GOT3 (cell line): Measurements from ENCODE around the gene CTSL.

Experiments
- DNase-seq: peaks from one replicate; lab custom pipeline; 2025; ENCODE audit warnings: mixed read lengths; lab: John Stamatoyannopoulos, UW

Gene CTSL

GRCh38 chr9:87760529-87760928 is 34.6 kb downstream of the CTSL start:
- DNase-seq = no peak

GRCh38 chr9:87763286-87763685 is 37.4 kb downstream of the CTSL start:
- DNase-seq = no peak

DNA sequence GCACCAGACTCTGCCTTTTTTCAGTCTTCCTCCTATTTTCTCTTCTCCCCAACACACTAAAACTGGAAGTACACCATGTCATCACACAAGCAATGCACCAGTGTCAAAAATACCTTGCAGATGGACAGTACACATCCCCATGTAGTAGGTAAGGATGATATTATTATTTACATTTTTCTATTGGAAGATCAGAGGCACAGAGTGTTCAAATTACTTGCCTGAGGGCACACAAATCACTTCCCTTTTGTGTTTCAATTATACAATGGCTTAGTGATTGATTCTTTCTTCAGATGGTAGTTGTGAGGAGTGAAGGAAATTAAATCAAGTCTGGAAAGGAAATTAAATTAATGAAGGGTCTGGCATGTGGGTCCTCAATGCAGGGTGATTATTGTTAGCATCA is 39.6 kb downstream of the CTSL start:
- DNase-seq = no peak

DNA sequence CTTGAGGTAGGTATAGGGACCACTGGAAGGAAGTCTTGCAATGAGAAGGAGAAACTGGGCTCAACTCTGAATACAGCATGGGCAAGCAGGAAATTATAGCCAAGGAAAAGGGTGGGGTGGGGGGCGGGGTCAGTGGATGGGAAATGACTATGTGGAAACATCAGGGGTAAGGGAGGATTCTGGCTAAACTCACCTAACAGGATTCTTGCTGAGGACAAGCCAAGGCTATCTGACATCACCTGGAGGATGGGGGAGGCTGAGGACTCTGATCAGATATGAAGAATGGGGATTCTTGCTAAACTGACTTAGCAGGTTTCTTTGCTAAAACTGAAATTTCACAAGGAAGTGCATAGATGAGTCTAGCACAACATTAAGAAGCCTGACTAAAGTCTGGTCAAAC is 40.8 kb downstream of the CTSL start:
- no peak for DNase-seq

DNA sequence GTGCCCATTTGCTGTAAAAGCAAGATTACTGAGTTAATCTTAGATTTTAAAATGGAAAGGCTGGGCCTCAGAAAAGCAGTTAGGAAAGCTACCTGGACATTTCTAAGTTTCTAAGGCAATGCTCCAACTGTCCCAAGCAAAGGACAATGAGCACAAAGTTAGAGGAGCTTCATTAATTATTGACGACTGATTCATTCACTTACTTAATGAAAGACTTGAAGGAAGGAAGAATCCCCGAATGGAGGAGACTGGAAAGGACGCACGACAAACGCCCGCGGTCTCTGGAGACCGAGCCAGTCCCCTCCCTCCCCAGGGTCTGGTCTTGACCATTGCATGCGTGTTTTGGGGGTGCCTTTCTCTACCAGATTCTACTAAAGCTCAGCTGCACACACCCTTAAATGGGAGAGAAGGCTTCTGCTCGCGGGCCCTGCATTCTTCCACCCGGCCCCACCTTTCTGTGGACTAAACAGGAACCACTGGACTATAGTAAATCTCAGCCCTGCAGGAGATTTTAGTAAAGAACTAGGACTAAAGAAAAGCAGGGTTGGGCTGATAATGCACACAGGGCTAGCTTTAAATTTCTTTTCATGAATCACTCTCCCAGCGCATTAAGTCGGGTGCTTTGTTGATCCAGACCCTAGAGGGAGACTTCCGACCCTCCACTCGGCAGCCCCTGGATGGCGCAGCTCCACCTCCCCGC is 44.8 kb downstream of the CTSL start:
- DNase-seq = no peak

DNA sequence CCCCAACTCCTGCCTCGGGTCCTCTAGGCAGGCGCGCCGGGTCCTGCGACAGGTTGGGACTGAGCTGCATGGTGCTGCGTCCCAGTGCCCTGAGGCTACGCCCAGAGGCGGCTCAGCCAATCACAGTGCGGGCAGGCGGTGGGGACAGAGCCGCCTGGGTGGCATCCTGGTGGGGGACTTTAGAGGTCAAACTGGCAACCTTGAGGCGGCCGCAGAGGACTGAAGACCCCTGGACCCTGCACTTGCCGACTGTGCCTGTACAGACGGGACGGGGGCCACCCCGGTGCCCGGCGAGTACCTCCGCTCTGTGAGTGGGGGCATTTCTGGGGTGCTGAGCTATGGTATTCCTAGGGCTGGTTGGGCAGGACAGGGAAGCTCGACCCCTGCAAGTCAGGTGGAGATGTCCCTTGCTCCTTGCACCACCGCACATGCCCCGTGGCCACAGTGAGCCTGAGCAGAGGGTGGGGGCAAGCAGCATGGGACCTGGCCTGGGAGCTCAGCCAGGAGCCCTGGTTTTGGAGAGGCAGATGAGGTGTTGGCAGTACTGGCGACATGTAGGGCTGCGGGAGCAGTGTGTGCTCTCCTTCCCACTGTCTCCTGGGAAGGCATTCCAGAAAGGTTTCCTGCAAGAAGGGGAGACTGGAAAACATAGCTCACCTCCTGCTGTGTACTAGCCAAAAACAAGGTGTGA is 45.5 kb downstream of the CTSL start:
- no peak for DNase-seq

- DNase-seq = no peak
Observed at GRCh38 chr9:87776481-87777379, 50.8 kb downstream of the CTSL start.

DNA sequence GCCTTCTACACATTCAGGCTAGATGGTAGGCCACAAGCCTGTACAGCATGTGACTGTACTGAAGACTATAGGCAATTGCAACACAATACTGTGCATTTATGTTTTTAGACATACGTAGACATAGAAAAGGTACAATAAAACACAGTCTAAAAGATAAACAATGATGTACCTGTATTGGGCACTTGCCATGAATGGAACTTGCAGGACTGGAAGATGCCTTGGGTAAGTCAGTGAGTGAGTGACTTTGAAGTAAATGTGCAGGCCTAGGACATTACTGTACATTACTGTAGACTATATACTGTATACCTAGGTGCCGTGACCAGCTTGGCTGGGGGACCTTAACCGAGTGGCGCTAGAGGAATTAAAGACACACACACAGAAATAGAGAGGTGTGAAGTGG is 53.1 kb downstream of the CTSL start:
- DNase-seq = no peak
